HG03469 (cell line): ENCODE results near the gene LRMDA.

ENCODE experiments used
- ATAC-seq: cut with Tn5 transposase; IDR thresholded peaks from one replicate; pipeline ENCODE4 v1.9.1; 2021; ENCODE audit warnings: mild to moderate bottlenecking, moderate library complexity, moderate number of reproducible peaks; ENCODE audit not compliant: unreplicated experiment

The LRMDA gene

DNA sequence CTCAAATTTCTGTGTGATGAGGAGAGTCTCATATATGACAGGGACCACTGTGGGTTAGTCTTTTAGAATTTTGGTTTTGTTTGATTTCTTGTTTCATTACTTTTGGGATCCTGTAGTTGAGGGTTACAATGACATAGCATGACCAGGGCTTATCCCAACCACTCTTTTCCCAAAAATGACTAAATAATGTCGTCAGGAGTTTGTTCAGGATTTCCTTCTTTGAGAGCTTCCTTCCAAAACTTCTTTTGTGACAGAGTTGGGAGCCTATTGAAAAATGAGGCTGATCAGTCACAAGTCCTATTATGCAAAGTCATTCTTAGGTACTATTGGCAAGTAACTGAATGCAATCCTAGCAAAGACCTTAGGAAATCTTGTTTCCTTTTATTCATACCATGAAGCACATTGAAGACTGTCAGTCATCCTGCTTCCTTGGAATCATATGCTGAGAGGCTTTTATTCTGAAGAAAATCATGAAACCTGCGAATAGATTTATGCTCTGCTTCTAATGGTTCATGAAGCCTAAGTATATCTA lies 498.3 kb downstream of the LRMDA start:
- no peak for ATAC-seq

- no peak for ATAC-seq
Observed at GRCh38 chr10:75932921-75933320, 501.5 kb downstream of the LRMDA start.

- no peak for ATAC-seq
Observed at GRCh38 chr10:75935240-75935639, 503.8 kb downstream of the LRMDA start.

GRCh38 chr10:75935650-75936400 lies 504.4 kb downstream of the LRMDA start:
- no peak for ATAC-seq

DNA sequence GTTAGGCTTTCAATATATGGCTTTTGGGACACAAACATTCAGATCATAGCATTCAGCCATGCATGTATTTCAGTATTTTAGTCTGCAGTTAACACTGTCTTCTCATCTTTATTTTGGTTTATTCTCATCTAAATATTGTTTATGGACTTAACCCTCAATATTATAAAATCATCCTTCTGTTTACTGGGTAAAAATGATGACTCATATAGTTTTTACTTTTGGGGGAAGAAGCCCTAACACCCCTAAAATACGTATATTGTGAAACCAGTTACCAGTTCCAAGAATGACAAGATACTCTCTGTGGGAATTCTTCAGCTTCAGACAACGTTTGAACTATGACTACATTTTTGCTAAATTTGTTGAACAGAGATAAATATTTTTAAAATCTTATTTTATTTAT lies 505.4 kb downstream of the LRMDA start:
- no peak for ATAC-seq

DNA sequence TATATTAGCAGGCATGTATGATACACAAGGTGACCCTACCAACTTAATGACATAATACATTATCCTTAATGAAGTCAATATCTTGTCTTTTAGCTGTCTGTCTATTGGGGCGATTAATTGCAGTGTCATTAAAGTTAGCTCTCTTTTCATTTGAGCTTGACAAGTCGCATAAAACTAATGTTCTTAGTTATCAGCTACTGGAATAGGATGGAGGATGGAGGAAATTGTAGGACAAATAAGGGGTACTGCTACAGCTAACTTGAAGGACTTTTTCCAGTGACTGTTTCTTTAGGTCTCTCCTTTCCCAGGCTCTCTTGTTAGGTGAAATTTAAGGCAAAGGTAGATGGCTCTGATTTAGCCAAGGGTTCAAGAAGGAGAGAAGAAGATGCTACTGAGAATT lies 506.4 kb downstream of the LRMDA start:
- no peak for ATAC-seq

GRCh38 chr10:75938380-75939122 lies 507.1 kb downstream of the LRMDA start:
- no peak for ATAC-seq

DNA sequence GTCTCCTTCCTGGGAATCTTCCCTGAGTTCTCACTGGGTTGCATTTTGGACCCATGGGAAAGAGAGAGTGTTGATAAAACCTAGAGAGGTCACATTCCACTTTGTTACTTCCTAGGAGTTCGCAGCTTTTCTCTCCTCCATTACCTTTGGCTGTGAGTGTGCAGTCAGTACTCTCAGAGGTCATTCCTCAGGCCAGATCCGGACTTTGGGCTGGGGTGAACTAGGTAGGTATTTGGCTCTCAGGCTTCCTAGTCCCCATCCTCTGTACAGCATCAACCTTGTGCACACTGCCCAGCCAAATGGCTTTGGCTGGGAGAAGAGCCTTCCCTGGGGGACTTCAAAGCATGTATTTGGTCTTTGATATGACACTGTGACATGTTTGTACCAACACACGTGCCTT lies 508.1 kb downstream of the LRMDA start:
- ATAC-seq: no peak

- ATAC-seq: no peak
Observed at GRCh38 chr10:75940742-75941141, 509.3 kb downstream of the LRMDA start.

DNA sequence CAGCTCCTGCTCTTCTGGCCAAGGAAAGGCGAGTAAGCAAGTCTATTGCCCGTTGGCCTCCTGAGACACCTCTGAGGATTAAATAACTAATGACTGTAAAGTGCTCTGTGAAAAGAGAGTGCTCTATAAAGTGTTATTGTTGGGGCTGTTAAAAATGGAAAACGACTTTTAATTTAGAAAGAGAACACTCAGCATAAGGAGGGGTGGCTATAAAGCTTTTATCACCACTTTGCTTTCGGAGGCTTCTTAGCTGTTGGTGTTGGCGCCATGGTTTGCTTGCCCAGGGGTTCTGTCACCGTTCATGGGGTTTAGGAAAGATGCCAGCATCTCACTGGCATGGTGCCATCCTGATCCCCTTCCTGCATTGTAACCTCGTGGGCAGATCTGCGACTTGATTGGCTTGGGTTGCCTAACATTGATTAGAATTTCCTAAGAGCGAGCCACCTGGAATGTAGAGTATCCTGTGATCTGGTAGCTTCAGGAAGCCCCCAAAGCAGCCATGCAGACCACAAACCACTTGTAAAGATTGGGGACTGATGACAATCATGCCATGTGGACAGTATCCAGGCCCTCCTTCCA lies 509.9 kb downstream of the LRMDA start:
- no peak for ATAC-seq

DNA sequence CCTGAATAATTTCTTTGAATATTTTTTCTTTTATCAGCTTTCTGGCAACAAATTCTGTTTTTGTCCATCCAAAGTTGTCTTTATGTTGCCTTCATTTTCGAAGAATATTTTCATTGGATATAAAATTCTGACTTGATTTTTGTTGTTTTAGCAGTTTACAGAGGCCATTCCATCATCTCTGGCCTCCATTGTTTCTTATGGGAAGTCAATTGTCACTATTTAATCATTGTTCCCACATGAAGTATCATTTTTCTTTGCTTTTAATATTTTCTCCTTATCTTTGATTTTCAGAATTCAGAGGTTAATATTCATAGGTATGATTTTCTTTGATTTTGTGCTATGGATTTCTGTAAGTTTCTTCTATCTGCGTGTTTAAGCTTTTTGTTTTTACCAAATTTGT lies 512.6 kb downstream of the LRMDA start:
- no peak for ATAC-seq

DNA sequence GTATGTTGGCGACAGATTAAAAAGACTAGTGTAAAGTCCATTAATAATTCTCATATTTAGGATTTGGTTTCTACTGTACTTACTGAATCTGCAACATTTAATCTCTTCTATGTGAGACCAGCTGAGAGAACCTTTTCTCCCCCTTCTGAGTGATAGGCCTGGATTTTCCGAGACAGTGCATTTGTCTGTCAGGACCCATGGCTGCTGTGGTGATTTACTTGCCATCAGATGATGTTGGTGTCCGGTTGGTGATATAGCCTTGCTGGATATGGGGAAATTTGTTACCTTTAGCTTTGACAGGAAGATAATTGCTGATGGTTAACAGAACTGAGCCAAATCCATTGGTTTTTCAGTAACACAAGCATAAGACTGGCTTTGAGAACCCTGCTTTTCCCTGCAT lies 517.2 kb downstream of the LRMDA start:
- ATAC-seq: no peak

GRCh38 chr10:75950307-75950706 lies 518.9 kb downstream of the LRMDA start:
- ATAC-seq: no peak

DNA sequence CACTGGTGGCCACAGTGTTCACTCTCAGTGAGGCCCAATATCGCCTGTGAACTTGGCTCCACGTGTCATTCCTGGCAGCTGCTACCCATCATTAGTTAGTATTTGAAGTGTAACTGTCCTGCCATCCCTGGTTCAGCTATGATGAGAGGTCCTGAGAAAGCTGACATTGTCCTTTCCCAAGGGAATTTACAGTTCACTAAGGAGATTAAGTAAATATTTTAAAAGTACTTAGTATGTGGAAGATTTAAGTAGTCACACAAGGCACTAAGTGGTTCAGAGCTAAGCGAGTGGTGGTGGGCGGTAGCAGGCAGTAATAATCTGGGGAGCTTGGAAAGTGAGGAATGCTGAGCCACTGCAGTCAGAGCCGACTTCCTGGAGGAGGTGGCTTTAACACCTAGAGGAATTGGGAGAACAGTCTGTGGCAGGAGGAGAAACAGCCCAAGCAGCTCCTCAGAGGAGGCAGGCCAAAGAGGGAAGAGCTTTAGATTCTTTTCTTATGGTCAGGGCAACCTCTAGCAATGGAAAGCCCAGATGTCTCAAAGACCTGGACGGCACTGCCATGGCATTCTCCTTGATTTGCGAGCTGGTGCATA lies 519.7 kb downstream of the LRMDA start:
- no peak for ATAC-seq

GRCh38 chr10:75951627-75952026 lies 520.2 kb downstream of the LRMDA start:
- no peak for ATAC-seq

DNA sequence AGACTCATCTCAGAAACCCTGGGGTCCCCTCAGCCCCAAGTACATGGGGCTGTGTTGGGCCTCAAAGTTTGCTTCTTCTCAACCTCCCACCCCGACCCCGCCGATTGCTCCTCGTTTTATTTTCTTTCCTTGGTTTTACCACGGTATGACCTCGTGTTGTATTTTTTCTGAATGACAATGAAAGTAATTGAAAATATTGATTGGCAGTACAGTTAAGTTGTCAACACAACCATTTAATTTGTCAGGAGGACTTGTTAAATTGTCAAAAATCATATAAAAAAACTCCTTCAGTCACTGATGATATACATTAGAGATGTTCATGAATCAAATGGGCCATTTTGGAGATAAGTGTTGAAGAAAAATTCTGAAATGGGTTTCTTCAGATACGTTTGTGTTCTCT lies 520.7 kb downstream of the LRMDA start:
- no peak for ATAC-seq

DNA sequence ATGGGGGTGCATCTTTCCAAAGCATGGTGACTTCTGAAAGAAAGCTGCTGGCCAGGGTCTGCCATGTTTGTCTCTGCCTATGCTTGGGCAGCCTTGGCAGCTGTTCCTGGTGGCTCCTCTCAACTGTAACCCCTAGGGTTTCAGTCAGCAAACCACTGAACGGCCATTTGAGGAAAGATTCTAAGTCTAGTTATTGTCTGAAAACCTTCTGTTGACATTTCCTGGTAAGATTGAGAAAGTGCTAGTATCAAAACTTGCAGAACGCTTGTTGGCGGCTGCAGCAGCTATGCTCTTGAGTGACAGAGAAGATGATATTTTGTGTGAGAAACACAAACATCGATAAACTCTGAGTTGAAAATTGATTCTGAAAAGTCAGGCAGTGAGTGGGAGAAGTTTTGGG lies 523.1 kb downstream of the LRMDA start:
- no peak for ATAC-seq

DNA sequence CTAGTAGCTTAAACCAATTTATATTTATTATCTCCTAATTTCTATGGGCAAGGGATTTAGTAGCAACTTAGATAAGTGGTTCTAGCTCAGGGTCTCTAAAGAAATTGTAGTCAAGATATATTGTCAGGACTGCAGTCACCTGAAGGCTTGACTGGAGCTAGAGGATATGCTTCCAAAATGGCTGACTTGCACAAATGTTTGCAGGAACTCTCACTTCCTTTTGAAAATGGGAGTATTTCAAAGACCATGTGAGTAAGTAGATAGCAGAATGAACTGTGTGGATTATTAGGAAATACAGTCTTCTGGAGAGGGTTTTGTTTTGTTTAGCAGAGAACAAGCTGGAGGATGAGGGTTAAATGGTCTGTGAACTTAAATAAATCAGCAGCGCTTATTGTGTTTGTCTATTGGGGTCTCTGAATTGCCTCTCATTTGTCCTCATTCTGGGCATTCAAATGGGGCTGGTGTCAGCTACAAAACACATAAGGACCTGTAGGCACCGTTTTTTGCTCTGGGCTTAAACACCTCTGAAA lies 524.6 kb downstream of the LRMDA start:
- ATAC-seq: no peak

- no peak for ATAC-seq
Observed at GRCh38 chr10:75956624-75957023, 525.2 kb downstream of the LRMDA start.

DNA sequence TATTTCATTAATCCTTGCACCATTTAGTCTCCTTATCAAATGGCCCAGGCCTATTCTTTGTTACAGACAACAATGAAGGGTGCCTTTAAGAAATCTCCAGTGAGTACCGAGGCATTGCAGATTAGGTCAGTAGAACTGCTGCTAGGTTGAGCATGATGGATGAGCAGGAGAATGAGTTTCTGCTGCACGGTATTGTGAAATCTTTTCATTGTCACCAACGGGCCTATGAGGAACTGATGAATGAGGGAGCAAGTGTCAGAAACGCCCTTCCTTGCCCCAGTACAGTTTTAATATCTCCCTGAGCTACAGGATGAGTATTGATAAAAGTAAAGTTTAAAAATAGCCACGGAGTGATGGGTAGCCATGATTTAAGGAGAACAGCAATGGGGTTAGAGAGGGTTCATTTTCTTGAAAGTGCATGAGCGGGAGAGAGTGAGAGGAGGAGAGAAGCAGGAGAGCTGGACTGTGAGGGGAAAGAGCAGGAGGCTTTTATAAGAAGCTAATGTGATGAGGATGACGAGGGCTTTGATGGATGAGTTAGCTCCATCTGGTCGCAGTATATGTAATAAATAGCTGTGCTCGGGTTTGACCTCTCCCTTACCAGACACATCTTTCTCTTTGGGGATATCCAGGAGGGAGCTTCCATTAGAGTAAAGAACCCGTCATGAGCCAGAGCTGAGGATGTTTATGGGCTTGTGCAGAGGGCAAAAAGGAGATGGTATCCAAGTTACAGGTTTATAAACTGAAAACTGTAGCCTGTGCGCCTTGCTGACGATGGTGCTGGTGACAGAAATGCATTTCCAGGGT lies 526.1 kb downstream of the LRMDA start:
- no peak for ATAC-seq
